ENCODE results near the gene RNF182. TPM values are rescaled to one million over a fixed set of nuclear protein-coding genes. Genes with fewer than 3 reads are reported as not detected.

RNF182 gene
- polyA plus RNA-seq, 3 donors = not detected

- no peaks in the 10 kb centered on the region for H3K36me3 ChIP-seq (replicated peaks in 1 of 2; ENCODE audit: control insufficient read depth in 1 of 2, insufficient read depth in 2 of 2, low read length in 2 of 2)
- H3K27me3 Mint-ChIP-seq (ENCODE audit: low read depth in 3 of 3) = peaks cover 3 to 18% (median 17%) of the 10 kb centered on the region in 3 donors
- 97% methylated on average over 39 of the region's 47 CpGs for WGBS (ENCODE audit: insufficient coverage)
- no peak overlapping the region for H3K4me2 ChIP-seq (replicated peaks; ENCODE audit: extremely low read depth, low read length, poor library complexity, severe bottlenecking)
- no peaks in the 10 kb centered on the region for H3K4me1 ChIP-seq (ENCODE audit: control insufficient read depth in 1 of 2, insufficient read depth in 2 of 2, low read length in 2 of 2)
- H3K9ac ChIP-seq (ENCODE audit: insufficient read depth, low read length, poor library complexity, severe bottlenecking) = no peak overlapping the region
- no peak overlapping the region for H3K4me3 ChIP-seq (replicated peaks in 1 of 3; ENCODE audit: low read depth in 2 of 3, low read length in 3 of 3)
- no peaks in the 10 kb centered on the region for H3K27me3 ChIP-seq (ENCODE audit: control insufficient read depth in 2 of 2, insufficient read depth in 2 of 2, low read length in 2 of 2)
- no peaks in the 10 kb centered on the region for H4K20me1 ChIP-seq (ENCODE audit: insufficient read depth, low read length)
- H2AFZ ChIP-seq (ENCODE audit: insufficient read depth, low read depth, low read length, poor library complexity, severe bottlenecking) = no peak overlapping the region
- TF ChIP-seq CTCF (IDR thresholded peaks at IDR 0.05) = no peak
- H3K27ac Mint-ChIP-seq = no peak overlapping the region
- DNase-seq = no peak
- no peak overlapping the region for H3K4me3 Mint-ChIP-seq
- H3K4me1 Mint-ChIP-seq = no peaks in the 10 kb centered on the region
- H3K27ac ChIP-seq (ENCODE audit: low read depth in 1 of 2, low read length in 2 of 2) = no peak overlapping the region
- H3K9me3 Mint-ChIP-seq = peaks cover 1 to 8% (median 4%) of the 10 kb centered on the region in 7 donors
- H3K79me2 ChIP-seq (ENCODE audit: insufficient read depth, low read length) = no peaks in the 10 kb centered on the region
- peaks cover 0 to 3% of the 10 kb centered on the region in 2 donors for H3K9me3 ChIP-seq (replicated peaks in 1 of 2; ENCODE audit: control insufficient read depth in 1 of 2, insufficient read depth in 1 of 2, low read length in 2 of 2)
- no peaks in the 10 kb centered on the region for H3K36me3 Mint-ChIP-seq
- intact Hi-C loops (cut with micrococcal nuclease) = no loop called here
These were observed 77.6 kb downstream of the RNF182 start for GRCh38 chr6:14002176-14002947.

GRCh38 chr6:14004258-14004657, 79.5 kb downstream of the RNF182 start:
- H3K36me3 Mint-ChIP-seq = no peaks in the 10 kb centered on the region
- no peak overlapping the region for H2AFZ ChIP-seq (ENCODE audit: insufficient read depth, low read depth, low read length, poor library complexity, severe bottlenecking)
- no peaks in the 10 kb centered on the region for H4K20me1 ChIP-seq (ENCODE audit: insufficient read depth, low read length)
- TF ChIP-seq CTCF (IDR thresholded peaks at IDR 0.05) = no peak
- H3K27ac Mint-ChIP-seq = no peak overlapping the region
- H3K79me2 ChIP-seq (ENCODE audit: insufficient read depth, low read length) = no peaks in the 10 kb centered on the region
- peaks cover 4 to 18% (median 12%) of the 10 kb centered on the region in 3 donors for H3K27me3 Mint-ChIP-seq (ENCODE audit: low read depth in 3 of 3)
- H3K9me3 ChIP-seq (replicated peaks in 1 of 2; ENCODE audit: control insufficient read depth in 1 of 2, insufficient read depth in 1 of 2, low read length in 2 of 2) = no peaks in the 10 kb centered on the region
- H3K9ac ChIP-seq (ENCODE audit: insufficient read depth, low read length, poor library complexity, severe bottlenecking) = no peak overlapping the region
- H3K4me2 ChIP-seq (replicated peaks; ENCODE audit: extremely low read depth, low read length, poor library complexity, severe bottlenecking) = no peak overlapping the region
- intact Hi-C loops (cut with micrococcal nuclease) = no loop called here
- no peak overlapping the region for H3K4me3 Mint-ChIP-seq
- H3K4me3 ChIP-seq (replicated peaks in 1 of 3; ENCODE audit: low read depth in 2 of 3, low read length in 3 of 3) = no peak overlapping the region
- no peaks in the 10 kb centered on the region for H3K36me3 ChIP-seq (replicated peaks in 1 of 2; ENCODE audit: control insufficient read depth in 1 of 2, insufficient read depth in 2 of 2, low read length in 2 of 2)
- H3K4me1 ChIP-seq (ENCODE audit: control insufficient read depth in 1 of 2, insufficient read depth in 2 of 2, low read length in 2 of 2) = no peaks in the 10 kb centered on the region
- no peaks in the 10 kb centered on the region for H3K4me1 Mint-ChIP-seq
- 96% methylated on average over 5 of the region's 9 CpGs for WGBS (ENCODE audit: insufficient coverage)
- H3K27me3 ChIP-seq (ENCODE audit: control insufficient read depth in 2 of 2, insufficient read depth in 2 of 2, low read length in 2 of 2) = no peaks in the 10 kb centered on the region
- H3K9me3 Mint-ChIP-seq = peaks cover 0 to 4% (median 1%) of the 10 kb centered on the region in 7 donors
- no peak overlapping the region for H3K27ac ChIP-seq (ENCODE audit: low read depth in 1 of 2, low read length in 2 of 2)
- DNase-seq = no peak

All from CD14-positive monocyte (primary cell).